Left ventricle myocardium inferior (tissue), 1 donor: ENCODE data around the gene FAIM. TPM values are rescaled to one million over a fixed set of nuclear protein-coding genes. Genes with fewer than 3 reads are reported as not detected.

Source experiments
- DNase-seq: peaks from one replicate; pipeline ENCODE4 v3.0.0-alpha.2; 2020
- H3K27ac ChIP-seq: fragments of 200-600 bp; replicated peaks from 2 replicates; pipeline ENCODE4 v1.8.0; 2021
- H3K27me3 ChIP-seq: fragments of 200-600 bp; 2 replicates; pipeline ENCODE4 v1.8.0; 2021; ENCODE audit warnings: low read depth
- H3K36me3 ChIP-seq: fragments of 200-600 bp; 2 replicates; pipeline ENCODE4 v1.8.0; 2021
- H3K4me1 ChIP-seq: fragments of 200-600 bp; 2 replicates; pipeline ENCODE4 v1.8.0; 2021
- H3K4me3 ChIP-seq: fragments of 200-600 bp; 2 replicates; pipeline ENCODE4 v1.8.0; 2021; ENCODE audit warnings: mild to moderate bottlenecking, moderate library complexity
- H3K9me3 ChIP-seq: fragments of 200-600 bp; replicated peaks from 2 replicates; pipeline ENCODE4 v1.8.0; 2021
- intact Hi-C: fragments of 100-400 bp; cut with micrococcal nuclease; formaldehyde crosslinking; loops from one replicate; pipeline ENCODE4 v1.11.0; 2022
- total RNA-seq: library from RNA; stranded (reverse); fragmentation: NEBNext Ultra II Directional; extraction: Animal tissue kit (Norgen Biotek cat#: 25700); gene quantifications from one replicate; pipeline ENCODE4 v1.2.1, GENCODE V29; 2021
- TF ChIP-seq, protein P1 (sequence below): fragments of 200-600 bp; IDR thresholded peaks from 2 replicates; pipeline ENCODE4 v1.8.0; 2021; ENCODE audit warnings: antibody characterized with exemption, mild to moderate bottlenecking, borderline replicate concordance
- donor health status: DM: no; HTN: yes; CAD: no; lungs with severe emphysema.

The FAIM gene
- total RNA-seq, 1 donor from 2014 or later = 3.1 TPM

DNA sequence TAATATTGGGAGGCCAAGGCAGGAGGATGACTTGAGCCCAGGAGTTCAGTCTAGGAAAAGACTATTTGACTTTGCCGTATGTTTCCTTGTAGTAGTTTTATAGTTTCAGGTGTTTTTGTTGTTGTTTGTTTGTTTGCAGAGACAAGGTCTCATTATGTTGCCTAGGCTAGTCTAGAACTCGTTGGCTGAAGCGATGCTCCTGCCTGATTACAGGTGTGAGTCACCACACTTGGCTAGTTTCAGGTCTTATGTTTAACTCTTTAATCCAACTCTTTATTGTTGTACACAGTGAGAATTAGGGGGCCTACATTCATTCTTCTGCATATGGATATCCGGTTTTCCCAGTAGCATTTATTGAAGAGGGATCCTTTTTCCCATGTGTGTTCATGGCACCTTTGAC, 32.0 kb downstream of the FAIM start:
- DNase-seq = no peak
- TF ChIP-seq, protein P1, sequence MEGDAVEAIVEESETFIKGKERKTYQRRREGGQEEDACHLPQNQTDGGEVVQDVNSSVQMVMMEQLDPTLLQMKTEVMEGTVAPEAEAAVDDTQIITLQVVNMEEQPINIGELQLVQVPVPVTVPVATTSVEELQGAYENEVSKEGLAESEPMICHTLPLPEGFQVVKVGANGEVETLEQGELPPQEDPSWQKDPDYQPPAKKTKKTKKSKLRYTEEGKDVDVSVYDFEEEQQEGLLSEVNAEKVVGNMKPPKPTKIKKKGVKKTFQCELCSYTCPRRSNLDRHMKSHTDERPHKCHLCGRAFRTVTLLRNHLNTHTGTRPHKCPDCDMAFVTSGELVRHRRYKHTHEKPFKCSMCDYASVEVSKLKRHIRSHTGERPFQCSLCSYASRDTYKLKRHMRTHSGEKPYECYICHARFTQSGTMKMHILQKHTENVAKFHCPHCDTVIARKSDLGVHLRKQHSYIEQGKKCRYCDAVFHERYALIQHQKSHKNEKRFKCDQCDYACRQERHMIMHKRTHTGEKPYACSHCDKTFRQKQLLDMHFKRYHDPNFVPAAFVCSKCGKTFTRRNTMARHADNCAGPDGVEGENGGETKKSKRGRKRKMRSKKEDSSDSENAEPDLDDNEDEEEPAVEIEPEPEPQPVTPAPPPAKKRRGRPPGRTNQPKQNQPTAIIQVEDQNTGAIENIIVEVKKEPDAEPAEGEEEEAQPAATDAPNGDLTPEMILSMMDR = no peak
- H3K27ac ChIP-seq = no peak overlapping the region
- peaks cover 58% of the 10 kb centered on the region for H3K9me3 ChIP-seq
- intact Hi-C loops = no loop called here
- no peak overlapping the region for H3K4me3 ChIP-seq
- no peaks in the 10 kb centered on the region for H3K27me3 ChIP-seq
- no peaks in the 10 kb centered on the region for H3K36me3 ChIP-seq
- H3K4me1 ChIP-seq = no peaks in the 10 kb centered on the region

DNA sequence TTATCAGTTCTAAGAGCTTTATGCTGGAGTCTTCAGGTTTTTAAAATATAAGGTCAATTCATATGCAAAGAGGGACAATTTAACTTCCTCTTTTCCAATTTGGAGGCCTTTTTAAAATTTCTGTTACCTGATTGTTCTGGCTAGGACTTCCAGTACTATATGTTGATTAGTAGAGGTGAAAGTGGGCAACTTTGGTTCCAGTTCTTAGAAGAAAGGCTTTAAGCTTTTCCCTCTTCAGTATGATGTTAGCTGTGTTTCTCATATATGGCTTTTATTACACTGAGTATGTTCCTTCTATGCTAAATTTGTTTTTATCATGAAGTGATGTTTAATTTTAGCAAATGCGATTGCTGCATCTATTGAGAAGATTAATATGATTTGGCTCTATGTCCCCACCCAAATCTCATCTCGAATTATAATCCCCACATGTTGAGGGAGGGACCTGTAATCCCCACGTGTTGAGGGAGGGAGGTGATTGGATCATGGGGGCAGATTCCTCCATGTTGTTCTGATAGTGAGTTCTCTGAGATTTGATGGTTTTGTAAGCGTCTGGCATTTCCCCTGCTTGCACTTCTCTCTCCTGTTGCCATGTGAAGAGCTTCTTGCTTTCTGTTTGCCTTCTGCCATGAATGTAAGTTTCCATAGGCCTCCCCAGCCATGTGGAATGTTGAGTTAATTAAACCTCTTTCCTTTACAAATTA, 33.8 kb downstream of the FAIM start:
- no peak for DNase-seq
- H3K27me3 ChIP-seq = no peaks in the 10 kb centered on the region
- TF ChIP-seq, protein P1 = no peak
- no peaks in the 10 kb centered on the region for H3K36me3 ChIP-seq
- H3K27ac ChIP-seq = no peak overlapping the region
- no peak overlapping the region for H3K4me3 ChIP-seq
- H3K4me1 ChIP-seq = no peaks in the 10 kb centered on the region
- intact Hi-C loops = no loop called here
- H3K9me3 ChIP-seq = peaks cover 76% of the 10 kb centered on the region

DNA sequence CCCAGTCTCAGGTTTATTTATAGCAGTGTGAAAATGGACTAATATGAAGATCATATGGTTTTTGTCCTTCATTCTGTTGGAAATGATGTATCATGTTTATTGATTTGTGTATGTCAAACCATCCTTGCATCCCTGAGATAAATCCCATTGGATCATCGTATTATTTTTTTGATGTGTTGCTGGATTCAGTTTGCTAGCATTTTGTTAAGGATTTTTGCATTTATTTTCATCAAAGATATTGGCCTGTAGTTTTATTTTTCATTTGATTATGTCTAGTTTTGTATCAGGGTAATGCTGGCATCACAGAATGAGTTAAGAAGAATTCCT, 34.3 kb downstream of the FAIM start:
- Histone ChIP-seq H3K36me3 (no peaks in the 10 kb centered on the region), H3K4me1 (no peaks in the 10 kb centered on the region), H3K27me3 (no peaks in the 10 kb centered on the region), H3K9me3 (peaks cover 79% of the 10 kb centered on the region), H3K27ac (no peak overlapping the region), H3K4me3 (no peak overlapping the region)
- DNase-seq = no peak
- TF ChIP-seq, protein P1 = no peak
- intact Hi-C loops = no loop called here

DNA sequence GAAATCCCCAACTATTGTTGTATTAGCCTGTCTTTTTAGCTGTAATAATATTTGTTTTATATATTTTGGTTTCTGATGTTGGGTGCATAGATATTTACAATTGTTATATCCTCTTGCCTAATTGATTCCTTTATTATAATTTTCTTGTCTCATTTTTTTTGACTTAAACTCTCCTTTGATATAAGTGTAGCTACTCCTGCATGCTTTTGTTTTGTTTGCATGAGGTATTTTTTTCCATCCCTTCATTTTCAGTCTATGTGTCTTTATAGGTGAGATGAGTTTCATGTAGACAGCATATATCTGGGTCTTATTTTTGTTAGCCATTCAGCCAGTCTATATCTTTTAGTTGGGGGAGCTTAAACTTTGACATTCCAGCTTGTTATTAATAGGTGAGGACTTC, 37.4 kb downstream of the FAIM start:
- Histone ChIP-seq H3K4me1 (no peaks in the 10 kb centered on the region), H3K9me3 (peaks cover 71% of the 10 kb centered on the region), H3K36me3 (peaks cover 25% of the 10 kb centered on the region), H3K27ac (no peak overlapping the region), H3K4me3 (no peak overlapping the region), H3K27me3 (no peaks in the 10 kb centered on the region)
- TF ChIP-seq, protein P1 = no peak
- no peak for DNase-seq
- intact Hi-C loops = no loop called here

DNA sequence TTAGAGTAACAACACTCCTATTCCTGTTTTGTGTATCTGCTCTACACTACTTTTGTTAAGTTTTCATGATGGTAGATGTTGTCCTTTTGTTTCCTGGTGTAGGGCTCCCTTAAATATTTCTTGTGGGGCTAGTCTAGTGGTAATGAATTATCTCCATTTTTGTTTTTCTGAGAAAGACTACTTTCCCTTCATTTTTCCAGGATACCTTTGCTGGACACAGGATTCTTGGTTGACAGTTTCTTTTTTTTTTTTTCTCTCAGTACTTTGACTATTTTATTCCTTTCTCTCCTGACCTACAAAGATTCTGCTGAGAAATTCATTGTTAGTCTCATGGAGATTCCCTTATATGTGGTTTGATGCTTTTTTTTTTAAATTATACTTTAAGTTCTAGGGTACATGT, 37.9 kb downstream of the FAIM start:
- Histone ChIP-seq H3K4me3 (no peak overlapping the region), H3K36me3 (peaks cover 30% of the 10 kb centered on the region), H3K27me3 (no peaks in the 10 kb centered on the region), H3K9me3 (peaks cover 66% of the 10 kb centered on the region), H3K4me1 (no peaks in the 10 kb centered on the region), H3K27ac (no peak overlapping the region)
- TF ChIP-seq, protein P1 = no peak
- DNase-seq = no peak
- intact Hi-C loops = no loop called here

DNA sequence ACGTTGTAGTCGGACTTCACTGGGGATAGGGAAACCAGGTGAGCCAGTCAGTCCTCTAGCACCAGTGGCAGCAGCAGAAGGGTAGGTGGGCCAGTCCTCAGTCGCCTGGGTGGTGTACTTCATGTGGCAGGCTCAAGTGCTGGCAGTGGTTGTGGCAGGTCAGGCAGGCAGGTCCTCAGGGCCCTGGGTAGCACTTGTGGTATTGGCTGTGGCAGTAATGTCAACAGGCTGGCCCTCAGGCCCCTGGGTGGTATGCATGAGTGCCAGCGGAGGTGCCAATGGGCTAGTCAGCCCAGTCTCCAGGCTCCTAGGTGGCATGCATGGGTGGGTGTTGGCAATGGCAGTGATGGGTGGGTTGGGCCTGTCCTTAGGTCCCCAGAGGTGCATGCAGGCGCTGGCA, 40.6 kb downstream of the FAIM start:
- TF ChIP-seq, protein P1 = no peak
- Histone ChIP-seq H3K27ac (no peak overlapping the region), H3K4me1 (no peaks in the 10 kb centered on the region), H3K4me3 (no peak overlapping the region), H3K9me3 (peaks cover 40% of the 10 kb centered on the region), H3K36me3 (peaks cover 54% of the 10 kb centered on the region), H3K27me3 (no peaks in the 10 kb centered on the region)
- no peak for DNase-seq
- intact Hi-C loops = no loop called here
